GM18861 (cell line): ENCODE measurements around the gene TGFA.
"Not testable (repeated sequence)": the region's sequence is repeated elsewhere in the genome, so short reads cannot be mapped to it uniquely, and the experiment has no call there.

Experiments
- ATAC-seq: cut with Tn5 transposase; IDR thresholded peaks from one replicate; pipeline ENCODE4 v1.9.1; 2021; ENCODE audit not compliant: unreplicated experiment

The TGFA gene

DNA sequence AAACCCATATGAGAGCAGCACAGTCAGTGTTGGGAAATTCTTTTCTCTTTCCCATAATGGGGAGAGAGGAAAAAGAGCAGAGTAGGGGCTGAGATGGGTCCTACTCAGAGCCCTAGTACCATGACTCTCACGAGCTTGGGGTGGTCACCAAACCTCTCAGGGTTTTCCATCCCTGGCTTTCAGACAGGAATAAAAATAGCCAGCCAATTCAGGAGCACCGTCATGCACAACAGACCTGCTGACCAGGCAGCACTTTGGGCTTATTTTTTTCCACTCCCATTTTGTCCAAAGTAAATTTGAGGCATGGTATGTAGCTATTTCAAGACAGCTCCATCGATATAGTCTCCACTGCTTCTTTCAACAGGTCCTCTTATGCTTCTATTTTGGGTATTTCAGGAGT lies 86.4 kb downstream of the TGFA start:
- no peak for ATAC-seq

DNA sequence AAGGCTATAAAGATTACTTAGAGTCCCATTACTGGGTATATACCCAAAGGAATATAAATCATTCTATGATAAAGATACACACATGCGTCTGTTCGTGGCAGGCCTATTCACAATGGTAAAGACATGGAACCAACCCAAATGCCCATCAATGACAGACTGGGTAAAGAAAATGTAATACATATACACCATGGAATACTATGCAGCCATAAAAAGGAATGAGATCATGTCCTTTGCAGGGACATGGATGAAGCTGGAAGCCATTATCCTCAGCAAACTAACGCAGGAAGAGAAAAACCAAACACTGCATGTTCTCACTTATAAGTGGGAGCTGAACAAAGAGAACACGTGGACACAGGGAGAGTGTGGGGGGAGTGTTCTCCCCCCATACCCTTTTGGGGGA lies 87.0 kb downstream of the TGFA start:
- not testable (repeated sequence) for ATAC-seq

DNA sequence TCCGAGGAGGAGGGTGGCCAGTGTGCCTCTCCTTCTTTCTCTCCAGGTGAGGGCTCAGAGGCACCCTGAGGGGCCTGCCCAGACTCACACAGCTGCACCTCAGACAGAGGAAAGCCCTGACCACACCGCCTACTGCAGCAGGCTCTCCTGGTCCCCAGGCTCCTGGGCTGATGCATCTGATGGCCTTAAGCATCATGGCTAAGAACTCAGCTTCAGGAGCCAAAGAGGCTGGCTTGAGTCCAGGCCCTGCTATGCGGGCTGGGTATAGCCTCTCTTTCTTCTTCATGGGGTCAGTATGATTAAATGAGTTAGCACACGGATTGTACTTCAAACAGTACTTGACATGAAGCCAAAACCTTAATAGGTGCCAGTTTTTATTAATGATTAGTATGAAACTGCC lies 89.6 kb downstream of the TGFA start:
- ATAC-seq = no peak

DNA sequence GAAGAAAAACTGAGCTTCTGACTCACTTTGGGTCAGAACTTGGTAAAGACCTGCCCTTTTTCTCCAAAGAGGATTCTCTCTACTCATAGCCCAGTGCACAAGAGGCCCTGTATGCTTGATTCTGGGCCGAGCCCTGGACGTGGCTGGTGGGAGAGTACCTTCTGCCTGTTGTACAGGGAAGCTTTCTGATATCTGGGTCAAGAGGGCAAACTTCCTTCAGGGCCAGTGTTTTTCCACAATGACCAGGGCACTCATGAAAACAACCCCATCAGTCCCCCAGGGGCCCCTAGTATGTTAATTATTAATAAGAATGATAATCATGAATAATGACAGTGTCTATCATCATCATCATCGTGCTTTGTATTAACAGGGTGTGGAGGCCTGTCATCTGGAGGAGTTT lies 90.0 kb downstream of the TGFA start:
- no peak for ATAC-seq

DNA sequence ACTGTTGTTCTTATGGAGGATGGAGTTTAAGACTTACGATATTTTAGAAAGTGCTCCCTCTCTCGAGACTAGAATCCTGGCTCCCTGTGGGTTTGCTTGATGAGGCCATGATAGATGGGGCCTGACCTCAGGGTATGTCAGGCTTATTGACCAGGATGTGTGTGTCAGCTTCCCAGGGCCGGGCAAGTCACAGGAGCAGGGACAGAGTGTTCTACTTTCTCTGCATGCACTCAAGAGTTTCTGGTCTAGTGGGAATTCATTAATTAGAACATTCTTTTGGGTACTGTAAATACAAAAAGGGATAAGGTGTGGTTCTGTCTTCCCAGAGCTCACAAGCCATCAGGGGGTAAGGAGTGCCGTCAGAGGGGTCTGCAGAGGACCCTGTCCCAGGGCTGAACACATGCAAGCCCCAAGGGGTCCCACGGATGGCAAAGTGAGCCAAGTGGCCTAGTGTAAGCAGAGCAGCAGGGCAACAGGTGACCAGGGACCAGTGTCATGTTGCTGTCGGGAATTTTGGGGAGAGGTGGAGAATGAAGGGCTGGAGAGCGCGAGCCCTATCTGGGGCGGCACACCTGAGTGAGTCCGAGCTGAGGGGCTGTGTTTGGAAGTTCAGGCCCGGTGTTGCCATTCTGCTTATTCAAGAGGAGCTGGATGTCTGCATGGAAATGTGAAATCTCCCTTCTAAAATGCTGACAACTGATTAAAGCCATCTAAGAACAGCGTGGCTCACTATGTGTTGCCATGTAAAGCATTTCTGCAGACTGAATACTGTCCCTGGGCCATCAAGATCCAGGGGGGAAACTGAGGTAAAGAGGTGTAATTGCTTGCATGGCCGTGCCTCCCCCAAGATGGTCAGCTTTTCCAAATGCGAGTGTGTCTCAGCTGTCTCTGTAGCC lies 91.4 kb downstream of the TGFA start:
- ATAC-seq = no peak

DNA sequence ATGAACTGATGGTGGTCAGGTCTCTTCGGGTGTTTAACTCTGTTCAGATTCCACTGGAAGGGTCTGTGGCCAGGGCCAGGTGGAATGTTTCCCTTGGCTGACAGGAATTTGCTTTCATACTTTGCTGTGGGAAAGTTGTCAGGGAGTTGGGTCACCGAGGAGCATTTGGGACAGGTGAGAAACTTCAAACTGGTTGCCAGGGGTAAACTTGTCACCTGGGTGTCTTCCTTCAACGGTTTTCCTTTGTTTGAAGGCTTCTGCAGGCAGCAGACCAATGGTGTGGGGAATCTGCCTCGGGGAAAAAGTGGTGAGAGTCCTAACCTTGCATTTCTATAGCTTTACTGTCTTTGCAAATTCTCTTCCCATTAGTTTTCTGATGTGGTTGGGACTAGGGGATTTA lies 92.2 kb downstream of the TGFA start:
- ATAC-seq = no peak

DNA sequence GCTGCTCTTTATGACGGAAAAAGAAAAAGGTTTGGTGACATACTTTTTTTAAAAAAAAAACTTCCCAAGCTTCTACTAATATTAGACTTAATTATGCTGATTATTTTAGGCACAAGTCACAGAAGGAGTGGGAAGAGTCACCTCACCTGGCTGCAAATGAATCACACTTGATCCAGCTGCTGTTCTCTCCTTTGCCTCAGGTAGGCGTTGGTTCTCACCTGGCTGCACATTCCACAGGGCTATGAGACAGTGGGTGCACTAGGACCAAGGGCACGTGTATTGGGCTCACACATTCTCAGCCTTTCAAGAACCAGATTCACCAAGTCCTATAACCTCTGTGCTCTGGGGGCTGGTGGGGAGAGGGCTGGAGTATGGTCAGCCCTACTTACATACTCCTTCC lies 93.3 kb downstream of the TGFA start:
- no peak for ATAC-seq

DNA sequence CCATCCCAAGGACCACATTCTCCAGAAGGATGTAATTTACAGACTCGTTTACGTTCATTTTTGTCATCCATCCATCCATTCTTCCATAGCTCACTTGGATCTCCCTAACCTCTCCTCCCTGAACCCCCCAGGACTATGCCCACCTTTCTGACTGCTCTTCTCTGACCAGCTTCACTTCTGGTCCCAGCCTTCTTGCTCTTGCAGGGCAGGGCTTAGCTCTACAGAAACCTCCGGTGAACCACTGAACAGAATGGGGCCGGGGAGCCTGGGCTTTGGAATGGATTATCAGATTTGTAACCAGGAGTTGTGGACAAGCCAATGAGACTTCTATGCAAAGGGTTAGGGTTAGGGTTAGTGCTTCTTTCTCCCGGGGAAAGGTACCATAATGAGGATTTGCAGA lies 95.0 kb downstream of the TGFA start:
- no peak for ATAC-seq

DNA sequence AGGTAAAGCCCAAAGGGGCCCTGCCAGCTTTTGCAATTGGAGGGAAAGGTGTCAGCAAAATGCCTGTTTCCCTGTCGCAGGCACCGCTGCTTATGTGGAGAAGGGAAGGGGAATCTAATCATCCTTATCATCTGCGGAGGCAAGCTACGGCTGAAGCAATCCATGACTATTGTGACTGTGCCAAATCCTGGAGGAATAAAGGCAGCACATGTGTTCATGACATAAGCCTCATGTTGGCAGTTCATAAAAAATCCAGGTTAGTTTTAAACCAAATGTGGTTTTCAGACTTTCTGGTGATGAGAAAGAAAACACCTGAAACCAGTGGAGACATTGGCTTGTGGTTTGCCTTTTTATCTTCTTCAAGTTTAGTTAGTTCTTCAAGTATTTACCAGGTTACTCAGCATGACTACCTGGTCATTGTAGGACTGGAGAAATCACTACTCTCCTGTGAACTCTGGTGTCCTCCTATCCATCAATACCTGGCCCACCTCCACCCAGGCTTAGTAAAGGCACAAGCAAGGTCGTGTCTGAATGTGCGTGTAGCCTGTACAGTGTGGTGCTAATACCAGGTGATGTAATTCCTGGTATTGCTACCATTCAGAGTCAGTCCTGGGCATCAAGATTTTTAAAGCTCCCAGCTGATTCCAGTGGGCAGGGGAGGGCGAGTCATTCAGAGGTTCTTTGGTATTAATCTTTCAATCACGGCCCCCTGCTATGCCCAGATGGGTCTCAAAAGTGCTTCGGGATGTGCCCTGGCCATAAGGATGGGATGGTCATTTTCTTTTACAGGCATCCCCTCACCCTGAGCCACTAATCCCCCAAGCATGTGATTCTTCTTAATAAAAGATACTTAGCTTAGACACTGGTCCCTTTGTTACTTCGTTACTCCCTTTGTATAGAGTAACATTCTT lies 96.8 kb downstream of the TGFA start:
- no peak for ATAC-seq

DNA sequence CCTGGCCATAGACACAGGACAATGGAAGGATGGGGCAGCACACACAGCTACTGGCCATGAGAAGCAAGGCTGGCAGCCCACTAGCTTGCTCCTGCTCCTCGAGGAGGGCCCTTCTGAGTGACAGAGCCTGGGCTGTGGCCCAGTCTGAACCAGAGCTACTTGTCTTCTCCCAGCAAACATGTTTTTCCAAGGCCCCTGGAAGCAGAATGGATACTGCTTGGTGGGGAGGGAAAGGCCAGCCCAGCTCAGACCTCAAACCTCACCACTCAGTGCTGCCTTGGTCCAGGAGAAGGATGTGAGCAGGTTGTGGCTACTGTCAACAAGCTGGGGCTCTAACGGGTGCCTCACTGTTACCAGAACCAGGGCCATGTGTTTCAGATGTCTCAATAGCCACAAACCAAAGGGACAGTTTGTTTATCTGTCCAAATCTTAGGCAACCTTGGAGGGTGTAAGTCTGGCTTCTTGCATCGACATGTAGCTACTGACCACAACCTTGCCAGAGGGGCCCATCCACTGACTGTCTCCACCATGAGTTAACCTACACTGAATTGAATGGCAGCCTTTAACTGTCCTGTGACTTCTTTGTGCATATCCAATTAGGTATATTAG lies 98.6 kb downstream of the TGFA start:
- ATAC-seq = no peak

DNA sequence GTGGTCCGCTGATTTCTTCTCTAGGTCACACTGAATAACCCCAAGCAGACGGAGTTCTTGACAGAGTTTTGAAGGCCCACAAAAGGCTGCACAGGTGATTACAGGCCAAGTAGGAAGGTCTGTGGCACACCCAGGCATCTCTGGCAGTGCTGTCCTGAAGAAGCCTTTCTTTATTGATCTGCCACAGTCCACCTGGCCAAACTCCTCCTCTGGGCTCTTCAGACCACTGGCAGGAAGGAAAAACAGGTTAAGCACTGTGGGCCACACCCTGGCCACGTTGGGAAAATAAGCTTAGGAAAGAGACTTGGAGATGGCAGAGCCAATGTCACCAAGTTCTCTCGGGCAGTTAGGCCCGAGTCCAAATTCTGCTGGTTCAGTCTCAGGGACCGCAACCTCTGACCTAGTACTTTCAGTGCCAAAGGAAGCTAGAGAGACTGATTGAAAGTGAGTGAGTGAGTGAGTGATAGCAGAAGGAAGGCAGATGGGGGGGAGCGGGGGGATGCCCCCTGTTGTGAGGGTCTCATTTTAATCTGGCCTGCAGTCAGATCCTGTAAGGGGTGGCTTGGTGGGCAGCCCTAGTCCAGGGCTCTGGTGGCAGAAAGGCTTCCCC lies 102.9 kb downstream of the TGFA start:
- no peak for ATAC-seq

DNA sequence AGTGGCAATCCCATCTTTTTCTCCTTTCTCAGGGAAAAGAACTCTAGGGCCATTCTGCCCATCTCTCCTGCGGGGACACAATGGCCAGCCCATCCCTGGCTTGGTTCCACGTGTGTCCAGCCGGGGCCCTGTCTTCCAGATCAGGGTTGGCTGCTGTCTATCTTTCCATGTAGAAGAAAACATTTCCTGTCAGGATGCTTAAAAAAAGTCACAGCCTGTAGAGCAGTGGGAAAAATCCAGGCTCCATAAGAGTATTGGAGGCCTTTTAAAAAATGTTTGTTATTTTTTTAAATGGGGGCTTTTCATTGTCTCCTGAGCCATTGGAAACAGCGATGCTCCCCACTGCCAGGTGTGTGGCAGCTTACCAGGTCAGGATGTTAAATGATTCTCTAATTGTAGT lies 105.6 kb downstream of the TGFA start:
- ATAC-seq = no peak

DNA sequence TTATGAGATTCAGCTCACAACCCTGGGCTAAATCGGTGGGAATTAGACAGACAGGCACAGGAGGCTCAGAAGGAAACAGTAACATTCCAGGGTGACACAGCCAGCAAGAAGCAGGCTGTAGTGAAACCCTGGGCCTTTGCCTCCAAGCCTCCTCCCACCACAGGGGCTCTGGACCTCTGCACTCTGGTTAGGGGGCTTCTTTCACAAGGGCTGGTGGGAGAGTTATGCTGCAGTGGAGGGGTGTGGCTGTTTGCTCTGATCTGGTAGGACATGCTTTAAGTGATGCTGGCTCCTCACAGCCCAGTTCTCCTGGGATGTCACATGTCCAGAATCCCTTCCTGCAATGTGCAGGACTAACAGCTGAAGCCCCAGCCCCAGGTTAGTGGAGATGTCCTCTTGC lies 109.9 kb downstream of the TGFA start:
- no peak for ATAC-seq

DNA sequence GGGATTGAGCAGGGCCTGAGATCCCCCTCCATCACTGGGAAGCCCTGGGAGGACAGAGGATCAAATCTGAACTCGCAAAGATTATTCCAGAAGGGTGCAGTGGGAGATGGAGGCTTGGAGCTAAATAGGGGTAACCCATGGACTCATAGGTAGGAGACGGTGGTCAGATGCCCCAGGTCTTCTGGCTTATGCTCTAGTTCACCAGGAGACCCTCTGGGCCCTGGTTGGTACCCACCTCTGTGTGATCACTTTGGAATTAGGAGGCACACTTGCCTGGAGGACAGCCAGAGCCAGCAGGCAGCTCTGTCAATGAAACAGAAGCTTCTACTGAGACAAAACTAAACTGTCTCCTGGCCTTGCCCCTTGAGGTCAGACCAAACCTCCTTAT lies 110.6 kb downstream of the TGFA start:
- no peak for ATAC-seq

DNA sequence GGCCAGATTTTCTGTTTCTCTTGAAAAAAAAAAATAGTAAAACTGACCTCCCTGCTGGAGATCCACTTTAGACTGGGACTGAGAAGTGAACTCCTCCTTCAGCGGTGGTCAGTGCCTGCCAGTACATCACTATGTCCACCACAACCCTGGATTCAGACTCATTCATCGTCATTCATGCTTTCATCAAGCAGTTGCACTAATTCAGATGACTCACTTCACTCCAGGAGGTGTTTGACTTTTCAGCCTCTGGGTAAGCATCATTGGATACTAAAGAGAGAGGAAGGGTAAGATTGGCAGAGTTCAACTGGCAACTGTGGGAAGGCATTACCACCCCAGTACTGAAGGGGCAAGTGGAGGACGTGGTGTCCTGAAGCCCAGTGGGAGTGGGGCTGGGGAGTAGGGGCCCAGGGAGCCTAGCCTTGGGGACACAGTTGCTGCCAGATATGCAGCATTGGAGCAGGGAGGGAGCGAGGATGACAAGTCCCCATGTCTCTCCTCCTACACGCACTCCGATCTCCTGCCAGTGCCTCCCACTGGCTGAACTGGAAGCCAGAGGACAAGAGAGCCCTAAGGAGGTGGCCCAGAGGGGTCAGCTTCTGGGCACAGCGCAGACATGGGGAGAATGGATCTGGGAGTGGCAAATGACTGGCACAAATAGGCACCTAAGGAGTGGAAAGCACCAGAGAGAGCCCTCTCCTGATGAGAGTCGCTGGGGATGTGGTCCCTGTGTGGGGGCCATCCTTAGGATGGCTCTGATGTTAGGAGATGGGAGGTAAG lies 111.1 kb downstream of the TGFA start:
- no peak for ATAC-seq

DNA sequence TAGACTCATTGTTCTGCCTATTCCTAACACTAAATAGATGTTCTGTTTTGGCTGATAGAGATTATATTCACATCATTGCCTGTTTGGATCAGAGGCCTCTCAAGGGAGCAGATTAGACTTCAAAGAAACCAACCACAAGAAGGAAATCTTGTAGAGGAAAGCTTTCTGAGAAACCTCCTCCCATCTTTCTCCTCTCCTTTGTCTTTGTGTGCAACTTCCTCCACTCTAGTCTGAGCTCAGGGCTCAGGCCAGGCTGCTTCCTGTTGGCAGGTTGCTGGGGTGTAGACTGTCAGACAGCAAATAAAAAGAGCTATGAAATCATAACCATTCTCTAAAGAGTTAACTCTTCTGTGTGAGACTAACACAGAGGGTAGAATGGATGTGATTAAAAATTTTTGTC lies 113.0 kb downstream of the TGFA start:
- ATAC-seq = no peak

DNA sequence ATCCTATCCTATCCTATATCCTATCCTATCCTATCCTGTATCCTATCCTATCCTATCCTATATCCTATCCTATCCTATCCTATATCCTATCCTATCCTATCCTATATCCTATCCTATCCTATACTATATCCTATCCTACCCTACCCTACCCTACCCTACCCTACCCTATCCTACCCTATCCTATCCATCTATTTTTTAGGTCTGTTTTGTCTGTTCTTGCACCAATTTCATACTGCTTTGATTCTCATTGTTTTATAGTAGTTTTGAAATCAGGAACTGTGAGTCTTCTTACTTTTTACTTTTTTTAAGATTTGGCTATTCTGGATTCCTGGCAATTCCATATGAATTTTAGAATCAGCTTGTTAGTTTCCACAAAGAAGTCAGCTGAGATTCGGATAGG lies 118.5 kb downstream of the TGFA start:
- no peak for ATAC-seq

DNA sequence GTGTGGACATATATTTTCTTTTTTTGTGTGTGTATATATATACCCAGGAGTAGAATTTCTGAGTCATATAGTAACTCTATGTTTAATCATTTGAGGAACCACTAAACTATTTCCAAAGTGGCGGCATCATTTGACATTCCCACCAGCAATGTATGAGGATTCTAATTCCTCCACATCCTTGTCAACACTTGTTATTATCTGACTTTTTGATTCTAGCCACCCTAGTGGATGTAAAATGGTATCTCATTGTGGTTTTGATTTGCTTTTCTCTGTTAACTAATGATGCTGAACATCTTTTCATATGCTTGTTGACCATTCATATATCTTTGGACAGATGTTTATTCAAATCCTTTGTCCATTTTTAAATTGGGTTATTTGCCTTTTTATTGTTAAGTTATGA lies 120.3 kb downstream of the TGFA start:
- ATAC-seq = no peak

DNA sequence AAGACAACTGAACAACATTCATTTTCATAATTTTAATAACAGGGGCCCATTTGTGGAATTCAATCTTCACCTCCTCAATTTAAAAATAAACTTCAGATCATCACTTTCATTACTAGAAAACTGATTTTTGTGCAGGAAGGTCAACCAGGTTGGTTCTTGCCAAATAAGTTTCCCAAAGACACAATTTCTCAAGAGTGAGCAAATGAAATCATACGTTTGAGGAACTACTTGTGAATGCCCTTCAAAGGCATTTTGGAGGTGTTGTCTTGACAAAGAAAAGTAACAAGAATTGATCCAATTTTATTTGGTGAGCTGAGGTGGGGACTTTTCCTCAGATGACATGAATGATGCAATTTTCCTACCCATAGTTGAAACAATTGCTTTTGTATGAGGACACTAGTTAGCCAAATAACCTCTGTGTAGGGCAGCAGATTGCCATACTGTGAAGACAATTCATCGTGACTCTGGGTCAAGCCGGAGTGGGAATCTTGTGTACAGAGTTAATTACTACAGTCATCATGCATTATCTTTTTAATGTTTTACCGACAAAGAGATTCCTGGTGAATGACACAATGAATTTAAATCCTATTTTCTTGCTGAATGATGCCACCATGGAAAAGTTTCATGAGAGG lies 121.8 kb downstream of the TGFA start:
- no peak for ATAC-seq

DNA sequence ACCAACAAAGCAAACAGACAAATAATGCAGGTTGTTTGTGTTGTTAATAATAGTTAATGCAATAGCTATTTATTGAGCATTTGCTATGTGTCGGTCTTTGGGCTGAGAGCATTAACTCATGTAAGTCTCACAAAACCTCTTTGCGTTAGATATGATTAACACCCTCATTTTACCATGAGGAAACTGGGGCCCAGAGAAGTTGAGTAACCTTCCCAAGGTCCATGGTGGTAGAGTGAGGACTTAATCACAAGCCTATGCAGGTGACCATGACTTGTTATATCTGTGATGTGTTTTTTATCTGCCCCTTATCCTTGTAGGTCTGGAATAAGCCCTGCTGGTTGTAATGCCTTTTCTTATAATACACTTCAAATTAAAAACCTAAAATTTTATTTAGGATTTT lies 127.3 kb downstream of the TGFA start:
- ATAC-seq = no peak
